ENCODE data around the gene GAB2.

The GAB2 gene

DNA sequence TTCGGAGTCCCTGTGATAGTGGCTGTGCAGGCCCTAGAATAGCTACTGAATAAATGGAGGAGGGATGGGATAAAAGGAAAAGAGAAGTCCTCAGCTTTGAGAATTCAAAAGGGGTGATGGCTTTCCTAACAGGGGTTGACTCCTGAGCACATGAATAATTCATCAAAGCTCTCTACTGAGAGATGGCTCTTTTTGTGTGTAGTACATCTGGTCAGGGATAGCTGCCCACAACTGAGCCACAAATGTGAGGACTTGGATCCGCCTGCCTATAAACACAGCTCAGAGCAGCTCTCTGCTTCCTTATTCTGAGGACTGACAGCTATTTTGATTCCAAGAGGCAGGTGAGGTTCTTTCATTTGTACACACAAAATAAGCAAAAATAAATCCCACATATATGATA lies 146.6 kb downstream of the GAB2 start:
- H3K36me3 ChIP-seq: peaks cover 11% of the 10 kb centered on the region
- no peak overlapping the region for H3K4me3 ChIP-seq (ENCODE audit: low read depth in 1 of 2, low read length in 1 of 2)
- H3K9me3 ChIP-seq: no peaks in the 10 kb centered on the region
- peak overlapping the region; percentile 69 for H3K27ac ChIP-seq
- TF ChIP-seq, protein P1, sequence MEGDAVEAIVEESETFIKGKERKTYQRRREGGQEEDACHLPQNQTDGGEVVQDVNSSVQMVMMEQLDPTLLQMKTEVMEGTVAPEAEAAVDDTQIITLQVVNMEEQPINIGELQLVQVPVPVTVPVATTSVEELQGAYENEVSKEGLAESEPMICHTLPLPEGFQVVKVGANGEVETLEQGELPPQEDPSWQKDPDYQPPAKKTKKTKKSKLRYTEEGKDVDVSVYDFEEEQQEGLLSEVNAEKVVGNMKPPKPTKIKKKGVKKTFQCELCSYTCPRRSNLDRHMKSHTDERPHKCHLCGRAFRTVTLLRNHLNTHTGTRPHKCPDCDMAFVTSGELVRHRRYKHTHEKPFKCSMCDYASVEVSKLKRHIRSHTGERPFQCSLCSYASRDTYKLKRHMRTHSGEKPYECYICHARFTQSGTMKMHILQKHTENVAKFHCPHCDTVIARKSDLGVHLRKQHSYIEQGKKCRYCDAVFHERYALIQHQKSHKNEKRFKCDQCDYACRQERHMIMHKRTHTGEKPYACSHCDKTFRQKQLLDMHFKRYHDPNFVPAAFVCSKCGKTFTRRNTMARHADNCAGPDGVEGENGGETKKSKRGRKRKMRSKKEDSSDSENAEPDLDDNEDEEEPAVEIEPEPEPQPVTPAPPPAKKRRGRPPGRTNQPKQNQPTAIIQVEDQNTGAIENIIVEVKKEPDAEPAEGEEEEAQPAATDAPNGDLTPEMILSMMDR (IDR thresholded peaks at IDR 0.05): no peak
- no peaks in the 10 kb centered on the region for H3K27me3 ChIP-seq
- peaks cover 4 to 10% of the 10 kb centered on the region in 2 experiments for H3K4me1 ChIP-seq (ENCODE audit: control insufficient read depth in 1 of 2, insufficient read depth in 1 of 2, low read depth in 1 of 2, low read length in 1 of 2)

DNA sequence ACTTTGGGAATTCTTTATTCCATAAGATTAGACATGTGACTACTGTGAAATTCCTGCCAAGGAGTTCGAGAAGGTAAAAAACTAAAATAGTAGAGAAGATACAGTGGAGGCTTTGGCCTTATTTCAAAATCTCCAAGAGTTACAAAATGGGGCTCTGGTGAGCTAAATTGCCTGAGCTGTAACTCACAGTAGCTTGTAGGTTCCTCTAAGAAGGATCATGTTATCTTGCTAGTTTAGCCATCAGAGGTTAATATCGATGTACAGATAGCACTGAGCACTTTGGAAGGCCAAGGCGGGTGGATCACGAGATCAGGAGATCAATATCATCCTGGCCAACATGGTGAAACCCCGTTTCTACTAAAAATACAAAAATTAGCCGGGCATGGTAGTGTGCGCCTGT lies 147.8 kb downstream of the GAB2 start:
- TF ChIP-seq, protein P1 (IDR thresholded peaks at IDR 0.05): no peak
- peaks cover 4 to 10% of the 10 kb centered on the region in 2 experiments for H3K4me1 ChIP-seq (ENCODE audit: control insufficient read depth in 1 of 2, insufficient read depth in 1 of 2, low read depth in 1 of 2, low read length in 1 of 2)
- no peak overlapping the region for H3K4me3 ChIP-seq (ENCODE audit: low read depth in 1 of 2, low read length in 1 of 2)
- H3K36me3 ChIP-seq: peaks cover 11% of the 10 kb centered on the region
- peak overlapping the region; percentile 69 for H3K27ac ChIP-seq
- no peaks in the 10 kb centered on the region for H3K9me3 ChIP-seq
- no peaks in the 10 kb centered on the region for H3K27me3 ChIP-seq

DNA sequence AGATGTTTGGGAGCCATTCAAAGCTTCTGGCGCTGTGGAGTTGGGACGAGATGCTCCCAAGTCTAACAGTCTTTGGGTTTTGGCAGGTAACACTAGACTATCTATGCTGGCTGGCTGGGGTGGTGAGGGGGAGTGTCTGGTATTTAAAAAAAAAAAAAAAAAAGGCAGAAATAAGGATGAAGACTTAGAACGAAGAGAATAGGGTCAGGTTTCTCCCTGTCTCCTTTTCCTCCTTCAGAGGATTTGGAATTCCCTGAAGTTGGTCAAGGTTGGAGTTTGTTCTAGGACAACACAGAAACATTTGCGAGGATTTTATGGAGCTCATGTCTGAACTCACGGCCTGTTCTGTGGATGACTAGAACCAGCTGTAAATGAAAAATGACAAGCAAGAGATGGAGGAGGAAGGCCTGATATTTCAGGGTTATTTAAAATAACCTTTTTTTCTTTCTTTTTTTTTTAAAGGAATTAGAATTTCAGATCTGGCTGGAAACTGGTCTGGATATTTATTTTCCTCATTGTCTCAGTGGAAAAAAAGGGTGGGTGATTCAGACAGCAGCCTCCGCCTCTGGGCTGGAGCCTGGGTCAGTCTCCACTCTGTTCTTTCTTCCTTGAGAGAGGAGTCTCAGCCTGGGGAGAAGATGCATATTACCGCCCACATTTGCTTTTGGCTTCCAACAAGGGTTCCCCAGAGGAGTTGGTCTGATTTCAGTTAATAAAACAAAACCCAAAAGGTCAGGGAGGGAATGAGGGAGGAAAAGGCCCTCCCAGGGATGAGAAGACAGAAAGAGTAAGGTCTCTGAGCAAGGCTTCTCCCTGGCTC lies 148.8 kb downstream of the GAB2 start:
- Histone ChIP-seq H3K27ac (peak overlapping the region; percentile 69), H3K4me1 (ENCODE audit: control insufficient read depth in 1 of 2, insufficient read depth in 1 of 2, low read depth in 1 of 2, low read length in 1 of 2) (peaks cover 4 to 10% of the 10 kb centered on the region in 2 experiments), H3K27me3 (no peaks in the 10 kb centered on the region), H3K9me3 (no peaks in the 10 kb centered on the region), H3K4me3 (ENCODE audit: low read depth in 1 of 2, low read length in 1 of 2) (no peak overlapping the region), H3K36me3 (peaks cover 11% of the 10 kb centered on the region)
- TF ChIP-seq, protein P1 (IDR thresholded peaks at IDR 0.05): no peak

DNA sequence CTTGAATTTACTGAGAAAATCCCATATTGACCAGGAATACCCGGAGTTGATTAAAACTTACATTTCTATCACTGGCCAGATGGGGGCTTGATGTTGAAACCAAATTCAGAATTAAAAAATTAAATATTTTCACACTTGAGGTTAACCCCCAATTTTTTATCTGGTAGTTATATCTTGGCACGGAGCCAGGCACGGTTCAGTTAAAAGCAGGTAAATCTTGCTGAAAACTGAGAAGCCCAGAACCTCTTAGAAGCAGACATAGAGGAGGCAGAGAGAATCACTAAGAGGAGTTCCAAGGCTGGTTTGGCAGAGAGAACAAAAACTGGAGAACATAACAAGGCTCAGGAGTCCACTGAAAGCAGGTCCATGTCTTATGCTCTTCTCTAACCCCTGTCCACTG lies 151.2 kb downstream of the GAB2 start:
- TF ChIP-seq, protein P1 (IDR thresholded peaks at IDR 0.05): no peak
- Histone ChIP-seq H3K27me3 (no peaks in the 10 kb centered on the region), H3K9me3 (no peaks in the 10 kb centered on the region), H3K27ac (peak overlapping the region; percentile 53), H3K36me3 (peaks cover 11% of the 10 kb centered on the region), H3K4me1 (ENCODE audit: control insufficient read depth in 1 of 2, insufficient read depth in 1 of 2, low read depth in 1 of 2, low read length in 1 of 2) (peaks cover 4 to 10% of the 10 kb centered on the region in 2 experiments), H3K4me3 (ENCODE audit: low read depth in 1 of 2, low read length in 1 of 2) (no peak overlapping the region)

DNA sequence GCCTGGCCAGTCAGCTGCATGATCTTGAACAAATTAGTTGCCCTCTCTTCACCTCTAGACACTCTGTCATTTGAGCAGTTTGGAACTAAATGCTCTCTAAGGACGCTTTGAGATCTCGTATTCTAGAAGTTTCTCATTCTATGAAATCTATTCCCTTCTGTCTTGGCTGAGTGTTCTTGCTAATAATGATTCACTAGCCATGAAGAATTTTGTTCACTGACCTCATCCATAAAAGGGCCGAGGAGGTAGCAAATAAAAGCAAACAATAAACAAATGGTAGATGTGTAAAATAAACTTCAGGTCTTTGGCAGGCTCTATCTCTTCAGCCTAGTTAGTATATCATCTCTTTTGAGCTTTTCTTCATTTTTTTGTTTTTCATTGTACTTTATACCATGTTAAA lies 152.3 kb downstream of the GAB2 start:
- no peak overlapping the region for H3K4me3 ChIP-seq (ENCODE audit: low read depth in 1 of 2, low read length in 1 of 2)
- H3K9me3 ChIP-seq: no peaks in the 10 kb centered on the region
- H3K4me1 ChIP-seq (ENCODE audit: control insufficient read depth in 1 of 2, insufficient read depth in 1 of 2, low read depth in 1 of 2, low read length in 1 of 2): peaks cover 4 to 10% of the 10 kb centered on the region in 2 experiments
- H3K27ac ChIP-seq: peak overlapping the region; percentile 18
- no peaks in the 10 kb centered on the region for H3K27me3 ChIP-seq
- H3K36me3 ChIP-seq: peaks cover 11% of the 10 kb centered on the region
- TF ChIP-seq, protein P1 (IDR thresholded peaks at IDR 0.05): no peak

All from neutrophil (primary cell).